Neural progenitor cell (in vitro differentiated cells): Measurements from ENCODE around the gene WDR44. TPM values are rescaled to one million over a fixed set of nuclear protein-coding genes. Genes with fewer than 3 reads are reported as not detected.

Source experiments
- DNase-seq: peaks from one replicate; pipeline ENCODE4 v3.0.0-alpha.2; 2016; ENCODE audit warnings: low spot score
- H2AFZ ChIP-seq: fragments of 200-600 bp; sonication (generic); replicated peaks from 2 replicates; pipeline ENCODE4 v1.6.1; 2016; ENCODE audit warnings: antibody characterized with exemption
- H3F3A ChIP-seq: fragments of 200-600 bp; sonication (generic); 2 replicates; pipeline ENCODE4 v1.6.1; 2016; ENCODE audit warnings: antibody characterized with exemption, low read depth
- H3K27ac ChIP-seq: fragments of 200-600 bp; sonication (generic); 2 replicates; pipeline ENCODE4 v1.5.1; 2016; ENCODE audit warnings: mild to moderate bottlenecking
- H3K27me3 ChIP-seq: fragments of 200-600 bp; sonication (generic); 2 replicates; pipeline ENCODE4 v1.6.1; 2016; ENCODE audit warnings: mild to moderate bottlenecking, moderate library complexity
- H3K36me3 ChIP-seq: fragments of 200-600 bp; sonication (generic); 2 replicates; pipeline ENCODE4 v1.5.1; 2016
- H3K4me1 ChIP-seq: fragments of 200-600 bp; sonication (generic); 2 replicates; pipeline ENCODE4 v1.6.1; 2016; ENCODE audit warnings: mixed run types
- H3K4me2 ChIP-seq: fragments of 200-600 bp; sonication (generic); 2 replicates; pipeline ENCODE4 v1.6.1; 2016
- H3K4me3 ChIP-seq: fragments of 200-600 bp; sonication (generic); 2 replicates; pipeline ENCODE4 v1.5.1; 2016
- H3K79me2 ChIP-seq: fragments of 200-600 bp; sonication (generic); 2 replicates; pipeline ENCODE4 v1.6.1; 2016; ENCODE audit warnings: low read depth
- H3K9ac ChIP-seq: fragments of 200-600 bp; sonication (generic); 2 replicates; pipeline ENCODE4 v1.6.1; 2016
- H3K9me3 ChIP-seq: fragments of 200-600 bp; sonication (generic); 2 replicates; pipeline ENCODE4 v1.5.1; 2016; ENCODE audit warnings: low read depth
- H4K20me1 ChIP-seq: fragments of 200-600 bp; sonication (generic); 2 replicates; pipeline ENCODE4 v1.6.1; 2016; ENCODE audit warnings: low read depth
- H3K27ac Mint-ChIP-seq: 3 replicates; pipeline ENCODE4 v1.8.0; 2021; ENCODE audit warnings: mixed read lengths
- H3K27me3 Mint-ChIP-seq: 2 replicates; pipeline ENCODE4 v1.8.0; 2022; ENCODE audit warnings: low read depth, mild to moderate bottlenecking, inconsistent platforms, moderate library complexity, mixed read lengths; ENCODE audit not compliant: insufficient read depth
- H3K36me3 Mint-ChIP-seq: 3 replicates; pipeline ENCODE4 v1.8.0; 2021; ENCODE audit warnings: mixed read lengths
- H3K4me1 Mint-ChIP-seq: 3 replicates; pipeline ENCODE4 v1.8.0; 2021; ENCODE audit warnings: mixed read lengths
- H3K4me3 Mint-ChIP-seq: 3 replicates; pipeline ENCODE4 v1.8.0; 2021; ENCODE audit warnings: mild to moderate bottlenecking, moderate library complexity, mixed read lengths
- H3K9me3 Mint-ChIP-seq: 3 replicates; pipeline ENCODE4 v1.8.0; 2020; ENCODE audit warnings: mixed read lengths
- CTCF ChIP-seq: fragments of 200-600 bp; sonication (generic); IDR thresholded peaks from 2 replicates; pipeline ENCODE4 v1.5.1; 2017; ENCODE audit warnings: antibody characterized with exemption, mild to moderate bottlenecking
- EZH2 ChIP-seq: fragments of 200-600 bp; sonication (generic); IDR thresholded peaks from 2 replicates; pipeline ENCODE4 v1.6.1; 2017; ENCODE audit warnings: antibody characterized with exemption, mild to moderate bottlenecking, moderate library complexity
- EZH2phosphoT487 ChIP-seq: fragments of 200-600 bp; sonication (generic); IDR thresholded peaks from 2 replicates; pipeline ENCODE4 v1.6.1; 2017; ENCODE audit warnings: antibody characterized with exemption
- total RNA-seq: library from RNA; depleted of rRNA; stranded (reverse); fragments of >200 nt; gene quantifications from 2 replicates; pipeline ENCODE4 v1.2.3, GENCODE V29; 2015; ENCODE audit warnings: low replicate concordance

WDR44 gene
- total RNA-seq, 1 donor from 2014 or later: 18.0 TPM

- Histone ChIP-seq H3K4me3 (no peak overlapping the region), H3K79me2 (peaks cover 36% of the 10 kb centered on the region), H2AFZ (no peak overlapping the region), H3K9me3 (no peaks in the 10 kb centered on the region), H3K36me3 (no peaks in the 10 kb centered on the region), H3K27ac (no peak overlapping the region), H3K9ac (no peak overlapping the region), H3K4me1 (peaks cover 7% of the 10 kb centered on the region), H4K20me1 (no peaks in the 10 kb centered on the region), H3K27me3 (no peaks in the 10 kb centered on the region), H3K4me2 (no peak overlapping the region), H3F3A (peaks cover 4% of the 10 kb centered on the region)
- DNase-seq: no peak
- Mint-ChIP-seq H3K4me3 (peak overlapping the region; percentile 41), H3K27ac (peak overlapping the region; percentile 30), H3K36me3 (no peaks in the 10 kb centered on the region), H3K4me1 (peaks cover 75% of the 10 kb centered on the region), H3K27me3 (peaks cover 2% of the 10 kb centered on the region), H3K9me3 (no peaks in the 10 kb centered on the region)
- TF ChIP-seq EZH2: no peak
- TF ChIP-seq EZH2phosphoT487: no peak
- no peak for TF ChIP-seq CTCF
Measured at GRCh38 chrX:118355225-118355920, 9.5 kb downstream of the WDR44 start.

- H3K9ac ChIP-seq: no peak overlapping the region
- no peak overlapping the region for H3K27ac ChIP-seq
- H3K4me2 ChIP-seq: no peak overlapping the region
- H3K27ac Mint-ChIP-seq: peak overlapping the region; percentile 94
- H3K79me2 ChIP-seq: peaks cover 28% of the 10 kb centered on the region
- H3K27me3 ChIP-seq: no peaks in the 10 kb centered on the region
- no peak overlapping the region for H2AFZ ChIP-seq
- peaks cover 75% of the 10 kb centered on the region for H3K4me1 Mint-ChIP-seq
- H3K9me3 ChIP-seq: no peaks in the 10 kb centered on the region
- peaks cover 11% of the 10 kb centered on the region for H3F3A ChIP-seq
- no peak overlapping the region for H3K4me3 ChIP-seq
- peaks cover 2% of the 10 kb centered on the region for H3K27me3 Mint-ChIP-seq
- H3K4me3 Mint-ChIP-seq: peak overlapping the region; percentile 54
- H3K36me3 ChIP-seq: no peaks in the 10 kb centered on the region
- H4K20me1 ChIP-seq: no peaks in the 10 kb centered on the region
- no peaks in the 10 kb centered on the region for H3K36me3 Mint-ChIP-seq
- DNase-seq: no peak
- H3K4me1 ChIP-seq: peaks cover 15% of the 10 kb centered on the region
- no peaks in the 10 kb centered on the region for H3K9me3 Mint-ChIP-seq
- TF ChIP-seq EZH2: no peak
- no peak for TF ChIP-seq EZH2phosphoT487
- no peak for TF ChIP-seq CTCF
Measured at GRCh38 chrX:118356154-118356701, 10.3 kb downstream of the WDR44 start.

GRCh38 chrX:118360429-118361125 lies 14.7 kb downstream of the WDR44 start:
- Mint-ChIP-seq H3K27ac (peak overlapping the region; percentile 94), H3K27me3 (peaks cover 2% of the 10 kb centered on the region), H3K4me1 (peaks cover 77% of the 10 kb centered on the region), H3K9me3 (no peaks in the 10 kb centered on the region), H3K36me3 (no peaks in the 10 kb centered on the region), H3K4me3 (peak overlapping the region; percentile 42)
- Histone ChIP-seq H3K4me1 (peaks cover 31% of the 10 kb centered on the region), H3K27ac (peak overlapping the region; percentile 75), H3K9ac (no peak overlapping the region), H3K4me3 (peak overlapping the region; percentile 14), H2AFZ (no peak overlapping the region), H3F3A (peaks cover 12% of the 10 kb centered on the region), H3K27me3 (no peaks in the 10 kb centered on the region), H3K9me3 (no peaks in the 10 kb centered on the region), H3K79me2 (peaks cover 48% of the 10 kb centered on the region), H3K4me2 (peak overlapping the region; percentile 50), H4K20me1 (no peaks in the 10 kb centered on the region), H3K36me3 (no peaks in the 10 kb centered on the region)
- peak; percentile 58 for DNase-seq
- TF ChIP-seq CTCF (no peak), EZH2 (no peak)
